Kidney epithelial cell (primary cell): ENCODE results near the gene CDKN2B-AS1. TPM values are rescaled to one million over a fixed set of nuclear protein-coding genes. Genes with fewer than 3 reads are reported as not detected.

Experiments
- DNase-seq: peaks from one replicate; pipeline ENCODE4 v3.0.0-alpha.2; 2010; ENCODE audit warnings: low read depth
- H3K27me3 ChIP-seq: 2 replicates; pipeline ENCODE4 v1.6.0; 2011; ENCODE audit warnings: low read length; ENCODE audit not compliant: control insufficient read depth, insufficient read depth
- H3K36me3 ChIP-seq: 2 replicates; pipeline ENCODE4 v1.5.1; 2011; ENCODE audit warnings: low read length; ENCODE audit not compliant: control insufficient read depth, insufficient read depth
- H3K4me3 ChIP-seq: 2 replicates; pipeline ENCODE4 v1.5.1; 2011; ENCODE audit warnings: low read depth, mild to moderate bottlenecking, control low read depth, low read length
- total RNA-seq: library from RNA; depleted of rRNA; stranded (reverse); fragments of >200 nt; gene quantifications from 2 replicates; pipeline ENCODE4 v1.2.3, GENCODE V29; 2015
- TF ChIP-seq, protein P1 (sequence below): IDR thresholded peaks from 2 replicates; pipeline ENCODE4 v1.5.1; 2011; ENCODE audit warnings: mild to moderate bottlenecking, moderate library complexity, low read length, control low read depth, inconsistent platforms; ENCODE audit not compliant: insufficient read depth, poor library complexity, severe bottlenecking

Gene CDKN2B-AS1
- total RNA-seq, 1 donor from 2014 or later = 0.04 TPM

DNA sequence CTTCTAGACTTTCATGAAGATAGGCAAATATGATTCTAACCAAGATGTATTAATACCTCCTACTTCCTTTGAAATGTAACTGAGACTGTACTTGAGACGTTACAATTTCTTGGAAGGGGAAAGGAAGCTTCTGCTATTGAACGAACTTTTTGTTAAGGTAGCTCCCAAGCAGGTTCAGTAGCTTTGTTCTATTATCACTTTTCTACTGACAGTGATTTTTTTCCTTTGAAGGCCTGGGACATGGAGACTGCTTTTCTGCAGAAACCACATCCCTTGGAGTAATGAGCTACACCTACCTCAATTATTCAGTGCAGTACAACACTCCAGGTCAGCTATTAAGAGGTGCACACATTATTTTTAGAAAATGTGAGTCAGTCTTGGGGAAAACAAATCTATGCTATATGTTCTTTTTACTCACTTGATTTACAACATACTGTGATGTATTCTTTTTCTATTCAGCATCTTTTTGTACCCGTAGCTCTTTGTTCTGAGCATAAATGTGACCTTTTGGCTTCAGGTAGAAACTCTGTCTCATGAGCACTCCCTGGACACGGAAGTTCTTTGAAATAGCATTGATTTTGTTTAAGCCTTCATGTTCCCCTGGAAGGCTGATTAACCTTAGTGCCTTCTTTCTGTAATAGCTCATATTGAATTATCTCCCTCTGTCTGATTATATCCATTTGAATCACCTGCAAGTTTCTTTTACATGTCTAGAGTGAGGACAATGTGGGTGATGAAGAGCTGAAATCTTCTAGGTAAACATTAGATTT, 71.0 kb downstream of the CDKN2B-AS1 start:
- H3K36me3 ChIP-seq = no peaks in the 10 kb centered on the region
- H3K27me3 ChIP-seq = no peaks in the 10 kb centered on the region
- TF ChIP-seq, protein P1, sequence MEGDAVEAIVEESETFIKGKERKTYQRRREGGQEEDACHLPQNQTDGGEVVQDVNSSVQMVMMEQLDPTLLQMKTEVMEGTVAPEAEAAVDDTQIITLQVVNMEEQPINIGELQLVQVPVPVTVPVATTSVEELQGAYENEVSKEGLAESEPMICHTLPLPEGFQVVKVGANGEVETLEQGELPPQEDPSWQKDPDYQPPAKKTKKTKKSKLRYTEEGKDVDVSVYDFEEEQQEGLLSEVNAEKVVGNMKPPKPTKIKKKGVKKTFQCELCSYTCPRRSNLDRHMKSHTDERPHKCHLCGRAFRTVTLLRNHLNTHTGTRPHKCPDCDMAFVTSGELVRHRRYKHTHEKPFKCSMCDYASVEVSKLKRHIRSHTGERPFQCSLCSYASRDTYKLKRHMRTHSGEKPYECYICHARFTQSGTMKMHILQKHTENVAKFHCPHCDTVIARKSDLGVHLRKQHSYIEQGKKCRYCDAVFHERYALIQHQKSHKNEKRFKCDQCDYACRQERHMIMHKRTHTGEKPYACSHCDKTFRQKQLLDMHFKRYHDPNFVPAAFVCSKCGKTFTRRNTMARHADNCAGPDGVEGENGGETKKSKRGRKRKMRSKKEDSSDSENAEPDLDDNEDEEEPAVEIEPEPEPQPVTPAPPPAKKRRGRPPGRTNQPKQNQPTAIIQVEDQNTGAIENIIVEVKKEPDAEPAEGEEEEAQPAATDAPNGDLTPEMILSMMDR = no peak
- no peak for DNase-seq
- no peak overlapping the region for H3K4me3 ChIP-seq

DNA sequence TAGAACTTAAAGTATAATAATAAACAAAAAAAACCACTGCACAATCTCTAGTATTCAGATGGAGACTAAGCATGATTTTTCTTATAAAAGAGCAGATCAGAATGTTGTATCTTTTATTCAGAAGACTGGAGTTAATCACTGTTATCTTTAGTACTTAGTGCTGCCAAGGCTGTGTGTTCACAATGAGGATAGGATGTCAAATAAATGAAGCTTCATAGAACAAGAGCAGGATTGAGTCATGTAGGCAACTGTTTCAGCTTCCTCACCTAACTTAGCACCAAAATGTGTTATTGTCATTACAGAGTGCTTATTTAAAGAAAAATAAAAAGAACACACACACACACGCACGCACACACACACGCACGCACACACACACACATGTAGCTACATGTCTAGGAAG, 72.6 kb downstream of the CDKN2B-AS1 start:
- TF ChIP-seq, protein P1 = no peak
- Histone ChIP-seq H3K36me3 (no peaks in the 10 kb centered on the region), H3K27me3 (no peaks in the 10 kb centered on the region), H3K4me3 (no peak overlapping the region)
- no peak for DNase-seq

DNA sequence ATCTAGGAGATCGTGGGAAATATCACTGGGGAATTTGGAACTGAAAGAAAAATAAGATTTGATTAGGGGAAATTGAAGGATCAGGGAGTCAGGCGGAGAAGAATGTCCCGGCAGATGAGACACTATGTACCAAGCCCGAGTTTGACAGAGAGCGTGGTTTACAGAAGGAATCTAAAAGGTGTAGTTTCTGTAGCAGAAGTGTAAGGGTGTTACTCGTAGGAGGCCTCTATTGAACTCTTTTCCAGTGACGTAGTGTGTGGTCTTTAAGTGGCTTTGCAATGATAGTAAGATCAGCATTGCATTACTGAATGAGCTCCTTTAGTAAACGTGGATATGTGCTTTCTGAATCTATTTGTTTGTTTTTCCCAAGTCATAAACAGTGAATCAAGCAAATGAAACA, 73.8 kb downstream of the CDKN2B-AS1 start:
- TF ChIP-seq, protein P1 = no peak
- no peak for DNase-seq
- Histone ChIP-seq H3K27me3 (no peaks in the 10 kb centered on the region), H3K4me3 (no peak overlapping the region), H3K36me3 (no peaks in the 10 kb centered on the region)

DNA sequence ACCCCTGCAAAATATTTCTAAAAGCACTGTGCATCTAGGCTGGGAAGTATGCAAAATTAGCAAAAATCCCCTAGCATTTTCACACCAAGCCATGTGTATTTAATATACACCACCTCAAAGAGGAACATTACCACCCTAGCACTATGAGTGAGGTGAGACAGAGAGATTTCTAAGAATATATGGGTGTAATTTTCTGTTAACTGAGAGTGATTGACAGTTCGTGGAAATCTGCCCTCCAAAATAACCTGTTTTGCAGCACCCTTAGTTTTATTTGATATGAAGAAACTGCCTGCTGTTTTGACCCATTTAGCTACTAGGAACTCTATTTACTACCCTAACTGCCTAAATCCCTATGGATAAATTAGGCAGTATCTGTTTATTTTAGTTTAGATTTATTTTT, 78.8 kb downstream of the CDKN2B-AS1 start:
- TF ChIP-seq, protein P1 = no peak
- DNase-seq = no peak
- Histone ChIP-seq H3K4me3 (no peak overlapping the region), H3K36me3 (no peaks in the 10 kb centered on the region), H3K27me3 (no peaks in the 10 kb centered on the region)

DNA sequence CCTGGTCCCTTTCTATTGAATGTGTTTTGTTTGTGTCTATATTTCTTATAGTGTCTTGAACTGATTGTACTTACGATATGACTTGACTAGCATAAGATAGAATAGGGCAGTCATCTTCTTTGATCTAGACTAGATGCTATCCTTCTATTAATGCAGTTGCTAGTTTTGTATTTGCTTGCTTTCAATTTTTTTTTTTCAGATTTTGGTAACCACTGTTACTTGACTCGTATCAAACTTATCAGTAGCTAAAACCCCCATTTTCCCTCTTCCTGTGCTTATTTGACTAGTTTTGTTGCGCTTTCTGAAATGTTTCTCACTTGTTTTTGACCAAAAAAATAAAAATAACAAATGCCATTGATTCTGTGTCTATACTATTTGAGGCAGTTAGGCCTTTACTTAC, 83.5 kb downstream of the CDKN2B-AS1 start:
- H3K4me3 ChIP-seq = no peak overlapping the region
- DNase-seq = no peak
- TF ChIP-seq, protein P1 = no peak
- H3K36me3 ChIP-seq = no peaks in the 10 kb centered on the region
- H3K27me3 ChIP-seq = no peaks in the 10 kb centered on the region

DNA sequence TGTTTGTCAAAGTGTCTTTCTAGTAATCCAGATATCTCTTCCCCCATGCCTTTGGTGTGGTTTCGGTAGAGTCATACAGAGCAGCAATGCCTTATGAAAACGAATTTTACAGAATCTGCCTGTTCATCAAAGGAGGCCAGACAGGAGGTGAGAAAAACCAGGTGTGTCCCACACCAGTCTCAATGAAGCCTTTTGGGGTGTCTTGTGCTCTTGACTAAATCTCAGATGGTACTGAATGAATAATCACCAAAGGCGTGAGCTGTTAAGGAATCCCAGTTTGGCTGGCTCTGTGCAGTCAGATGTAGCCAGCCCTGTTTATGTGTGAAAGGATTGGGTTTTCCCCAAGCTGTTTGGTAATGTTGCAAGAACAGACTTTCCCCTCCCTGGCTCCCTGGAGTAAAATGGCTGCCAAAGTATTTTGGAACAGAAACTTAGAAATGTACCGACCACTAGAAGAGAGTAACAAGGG, 85.3 kb downstream of the CDKN2B-AS1 start:
- H3K36me3 ChIP-seq = no peaks in the 10 kb centered on the region
- TF ChIP-seq, protein P1 = no peak
- no peak overlapping the region for H3K4me3 ChIP-seq
- peak; percentile 72 for DNase-seq
- H3K27me3 ChIP-seq = no peaks in the 10 kb centered on the region
